MM.1S (cell line): ENCODE data around the gene POLD2.
A peak's percentile ranks its signal among the peaks of the same experiment; 100 is the strongest.

Experiments used
- DNase-seq: peaks from one replicate; pipeline ENCODE4 v3.0.0-alpha.2; 2015
- H2AFZ ChIP-seq: fragments of 300-600 bp; sonication (generic); 2 replicates; pipeline ENCODE4 v1.6.0; 2016; ENCODE audit warnings: antibody characterized with exemption, low read length
- H3F3A ChIP-seq: fragments of 300-600 bp; sonication (generic); 2 replicates; pipeline ENCODE4 v1.6.1; 2016; ENCODE audit warnings: mild to moderate bottlenecking, antibody characterized with exemption, low read length, moderate library complexity, mixed read lengths; ENCODE audit not compliant: insufficient read depth
- H3K27ac ChIP-seq: fragments of 300-600 bp; sonication (generic); 2 replicates; pipeline ENCODE4 v1.5.1; 2016; ENCODE audit warnings: mild to moderate bottlenecking, low read length
- H3K27me3 ChIP-seq: fragments of 300-600 bp; sonication (generic); replicated peaks from 2 replicates; pipeline ENCODE4 v1.6.0; 2016; ENCODE audit warnings: low read length; ENCODE audit not compliant: insufficient read depth
- H3K36me3 ChIP-seq: fragments of 300-600 bp; sonication (generic); replicated peaks from 2 replicates; pipeline ENCODE4 v1.6.1; 2016; ENCODE audit warnings: mild to moderate bottlenecking, low read length, mixed read lengths; ENCODE audit not compliant: insufficient read depth
- H3K4me1 ChIP-seq: fragments of 300-600 bp; sonication (generic); 2 replicates; pipeline ENCODE4 v1.6.1; 2016; ENCODE audit warnings: low read length, mixed read lengths
- H3K4me2 ChIP-seq: fragments of 300-600 bp; sonication (generic); 2 replicates; pipeline ENCODE4 v1.6.0; 2016; ENCODE audit warnings: low read depth, low read length
- H3K4me3 ChIP-seq: fragments of 300-600 bp; sonication (generic); 2 replicates; pipeline ENCODE4 v1.5.1; 2016; ENCODE audit warnings: low read length, mixed read lengths
- H3K79me2 ChIP-seq: fragments of 300-600 bp; sonication (generic); 2 replicates; pipeline ENCODE4 v1.6.1; 2016; ENCODE audit warnings: mixed run types, low read length, mixed read lengths
- H3K9ac ChIP-seq: fragments of 300-600 bp; sonication (generic); 2 replicates; pipeline ENCODE4 v1.6.1; 2016; ENCODE audit warnings: low read length, mixed read lengths
- H3K9me2 ChIP-seq: fragments of 300-600 bp; sonication (generic); replicated peaks from 2 replicates; pipeline ENCODE4 v1.6.1; 2016; ENCODE audit warnings: mild to moderate bottlenecking, low read length, mixed read lengths; ENCODE audit not compliant: insufficient read depth
- H3K9me3 ChIP-seq: fragments of 300-600 bp; sonication (generic); replicated peaks from 2 replicates; pipeline ENCODE4 v1.6.1; 2016; ENCODE audit warnings: mild to moderate bottlenecking, low read length, mixed read lengths; ENCODE audit not compliant: insufficient read depth
- H4K20me1 ChIP-seq: fragments of 300-600 bp; sonication (generic); 2 replicates; pipeline ENCODE4 v1.6.1; 2016; ENCODE audit warnings: mild to moderate bottlenecking, low read length, moderate library complexity, mixed read lengths; ENCODE audit not compliant: insufficient read depth
- CTCF ChIP-seq: fragments of 300-600 bp; sonication (generic); IDR thresholded peaks from 2 replicates; pipeline ENCODE4 v1.5.1; 2016; ENCODE audit warnings: antibody characterized with exemption, low read length, mixed read lengths
- EZH2 ChIP-seq: fragments of 300-600 bp; sonication (generic); optimal IDR thresholded peaks from 2 replicates; pipeline ENCODE3; 2017; ENCODE audit warnings: low read depth, mild to moderate bottlenecking, antibody characterized with exemption, low read length, mixed read lengths
- EZH2phosphoT487 ChIP-seq: fragments of 300-600 bp; sonication (generic); IDR thresholded peaks from 2 replicates; pipeline ENCODE4 v1.6.1; 2018; ENCODE audit warnings: antibody characterized with exemption, low read length

The POLD2 gene

GRCh38 chr7:44133295-44133694, 9.9 kb upstream of the POLD2 start:
- H3K9me3 ChIP-seq, result no peaks in the 10 kb centered on the region
- H3K4me3 ChIP-seq, result no peak overlapping the region
- no peak overlapping the region for H3K4me2 ChIP-seq
- TF ChIP-seq EZH2, result no peak
- no peak for TF ChIP-seq EZH2phosphoT487
- no peak for TF ChIP-seq CTCF
- no peaks in the 10 kb centered on the region for H4K20me1 ChIP-seq
- H3K79me2 ChIP-seq, result no peaks in the 10 kb centered on the region
- no peak overlapping the region for H3K9ac ChIP-seq
- no peaks in the 10 kb centered on the region for H3K9me2 ChIP-seq
- no peaks in the 10 kb centered on the region for H3K36me3 ChIP-seq
- H2AFZ ChIP-seq, result no peak overlapping the region
- H3K27ac ChIP-seq, result no peak overlapping the region
- no peaks in the 10 kb centered on the region for H3K4me1 ChIP-seq
- H3K27me3 ChIP-seq, result no peaks in the 10 kb centered on the region
- DNase-seq, result no peak
- H3F3A ChIP-seq, result no peaks in the 10 kb centered on the region

- Histone ChIP-seq H4K20me1 (no peaks in the 10 kb centered on the region), H3K9ac (no peak overlapping the region), H3K4me1 (no peaks in the 10 kb centered on the region), H3F3A (no peaks in the 10 kb centered on the region), H3K79me2 (no peaks in the 10 kb centered on the region), H3K27ac (no peak overlapping the region), H3K9me3 (no peaks in the 10 kb centered on the region), H3K36me3 (no peaks in the 10 kb centered on the region), H3K9me2 (no peaks in the 10 kb centered on the region), H2AFZ (no peak overlapping the region), H3K27me3 (no peaks in the 10 kb centered on the region), H3K4me3 (no peak overlapping the region), H3K4me2 (no peak overlapping the region)
- no peak for DNase-seq
- no peak for TF ChIP-seq EZH2phosphoT487
- TF ChIP-seq EZH2, result no peak
- no peak for TF ChIP-seq CTCF
Measured at GRCh38 chr7:44132039-44132438, 8.7 kb upstream of the POLD2 start.

GRCh38 chr7:44131173-44132029, 8.1 kb upstream of the POLD2 start:
- no peaks in the 10 kb centered on the region for H3K4me1 ChIP-seq
- no peaks in the 10 kb centered on the region for H3K79me2 ChIP-seq
- H3K9me2 ChIP-seq, result no peaks in the 10 kb centered on the region

More at GRCh38 chr7:44131173-44132029, 8.1 kb upstream of the POLD2 start:
- Histone ChIP-seq H2AFZ (no peak overlapping the region), H3K9me3 (no peaks in the 10 kb centered on the region), H3F3A (no peaks in the 10 kb centered on the region), H3K36me3 (no peaks in the 10 kb centered on the region), H3K4me3 (no peak overlapping the region), H3K9ac (no peak overlapping the region), H3K27me3 (no peaks in the 10 kb centered on the region), H4K20me1 (no peaks in the 10 kb centered on the region), H3K4me2 (no peak overlapping the region), H3K27ac (no peak overlapping the region)
- peak; percentile 31 for DNase-seq
- no peak for TF ChIP-seq EZH2phosphoT487
- TF ChIP-seq CTCF, result peak; percentile 21
